ACC112 (cell line): ENCODE measurements around the gene PCSK5.
"Not testable (repeated sequence)": the region's sequence is repeated elsewhere in the genome, so short reads cannot be mapped to it uniquely, and the experiment has no call there.

Source experiments
- H2AFZ ChIP-seq: fragments of 200-600 bp; sonication (generic); one replicate; pipeline ENCODE4 v1.6.0; 2017; ENCODE audit warnings: antibody characterized with exemption, low read length; ENCODE audit not compliant: unreplicated experiment
- H3K27ac ChIP-seq: fragments of 200-600 bp; sonication (generic); 2 replicates; pipeline ENCODE4 v1.5.1; 2014; ENCODE audit warnings: low read depth, mild to moderate bottlenecking, antibody characterized with exemption, low read length, moderate library complexity
- H3K27me3 ChIP-seq: fragments of 200-600 bp; sonication (generic); 2 replicates; pipeline ENCODE4 v1.6.1; 2014; ENCODE audit warnings: mild to moderate bottlenecking, antibody characterized with exemption, low read length, moderate library complexity, mixed read lengths; ENCODE audit not compliant: insufficient read depth
- H3K36me3 ChIP-seq: fragments of 200-600 bp; sonication (generic); 2 replicates; pipeline ENCODE4 v1.6.1; 2016; ENCODE audit warnings: mild to moderate bottlenecking, antibody characterized with exemption, low read length, moderate library complexity, mixed read lengths; ENCODE audit not compliant: insufficient read depth
- H3K4me1 ChIP-seq: fragments of 200-600 bp; sonication (generic); one replicate; pipeline ENCODE4 v1.6.1; 2016; ENCODE audit warnings: low read length, mixed read lengths; ENCODE audit not compliant: insufficient read depth, unreplicated experiment, control insufficient read depth
- H3K4me3 ChIP-seq: fragments of 200-600 bp; sonication (generic); 2 replicates; pipeline ENCODE4 v1.5.1; 2014; ENCODE audit warnings: mild to moderate bottlenecking, low read depth, low read length
- H3K79me2 ChIP-seq: fragments of 200-600 bp; sonication (generic); one replicate; pipeline ENCODE4 v1.6.0; 2016; ENCODE audit warnings: low read length; ENCODE audit not compliant: control insufficient read depth, unreplicated experiment, insufficient read depth

The PCSK5 gene

DNA sequence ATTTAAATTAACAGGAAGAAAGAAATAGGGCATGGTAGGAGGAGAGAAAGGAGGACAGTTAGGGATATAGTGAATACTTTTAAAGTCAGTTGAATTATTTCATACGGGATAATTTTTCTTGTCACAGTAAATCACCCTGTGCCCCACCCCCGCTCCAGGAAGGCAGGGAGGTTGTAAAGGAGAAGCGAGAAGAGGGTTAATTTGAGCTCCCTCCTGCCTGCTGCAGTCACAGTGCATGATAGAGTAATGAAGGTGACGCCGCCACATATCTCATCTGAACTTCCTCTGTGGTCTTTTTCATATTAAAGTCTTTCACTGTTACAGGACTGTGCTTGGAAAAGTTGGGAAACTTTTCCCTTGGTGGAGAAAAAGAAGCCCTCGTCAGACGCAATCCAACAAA, 896 bp upstream of the PCSK5 start:
- Histone ChIP-seq H3K4me1 (peaks cover 9% of the 10 kb centered on the region), H3K27ac (no peak overlapping the region; the same call in 1 of the 2 replicates), H3K27me3 (peaks cover 35% of the 10 kb centered on the region), H3K36me3 (no peaks in the 10 kb centered on the region), H3K4me3 (peak overlapping the region; percentile 83), H2AFZ (peak overlapping the region; percentile 96), H3K79me2 (no peaks in the 10 kb centered on the region)

DNA sequence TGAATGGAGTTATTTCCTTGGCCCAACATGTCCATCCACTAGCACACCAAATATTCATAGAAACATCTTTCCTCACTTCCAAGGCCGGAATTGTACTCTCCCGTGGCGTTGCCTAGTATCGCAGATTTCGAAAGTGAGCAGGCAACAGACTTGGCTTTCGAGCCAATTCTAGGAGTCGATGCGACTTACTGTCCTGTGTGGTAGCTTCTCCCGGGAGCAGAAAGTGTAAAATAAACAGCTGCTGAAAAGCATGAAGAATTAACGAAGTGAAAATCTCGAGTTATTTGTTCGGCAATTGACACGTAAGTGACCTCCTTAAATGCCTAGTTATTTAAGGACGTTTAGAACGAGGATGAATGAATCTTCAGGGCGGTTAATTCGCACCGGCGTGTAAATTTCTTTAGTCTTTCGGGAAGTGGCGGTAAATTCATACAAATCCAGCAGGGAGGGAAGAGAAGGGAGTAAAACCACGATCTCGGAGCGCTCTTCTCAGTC, 449 bp upstream of the PCSK5 start:
- peak overlapping the region; percentile 96 for H2AFZ ChIP-seq
- H3K4me3 ChIP-seq = peak overlapping the region; percentile 83
- H3K27me3 ChIP-seq = peaks cover 39% of the 10 kb centered on the region
- no peaks in the 10 kb centered on the region for H3K79me2 ChIP-seq
- H3K27ac ChIP-seq = peak overlapping the region; percentile 21
- peaks cover 9% of the 10 kb centered on the region for H3K4me1 ChIP-seq
- H3K36me3 ChIP-seq = no peaks in the 10 kb centered on the region

DNA sequence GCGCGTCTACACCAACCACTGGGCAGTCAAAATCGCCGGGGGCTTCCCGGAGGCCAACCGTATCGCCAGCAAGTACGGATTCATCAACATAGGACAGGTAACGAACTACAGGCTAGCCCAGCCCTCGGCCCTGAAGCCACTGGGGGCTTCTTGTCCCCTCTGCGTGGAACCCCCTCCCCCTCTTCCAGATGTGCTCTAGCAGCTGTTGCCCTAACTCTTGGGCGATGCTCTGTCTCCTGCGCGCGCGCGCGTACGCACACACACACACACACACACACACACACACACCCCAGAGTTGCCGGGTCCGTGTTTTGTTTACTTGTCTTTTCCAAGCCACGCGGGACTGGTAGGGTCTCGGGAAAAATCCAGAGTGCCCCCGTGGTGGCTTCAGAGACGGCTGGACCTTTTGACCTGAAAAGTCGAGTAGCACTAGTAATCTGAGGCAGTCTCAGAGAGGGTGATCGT, 836 bp downstream of the PCSK5 start:
- Histone ChIP-seq H3K27me3 (peaks cover 42% of the 10 kb centered on the region), H3K79me2 (no peaks in the 10 kb centered on the region), H2AFZ (peak overlapping the region; percentile 96), H3K4me3 (peak overlapping the region; percentile 83), H3K36me3 (no peaks in the 10 kb centered on the region), H3K4me1 (peaks cover 9% of the 10 kb centered on the region), H3K27ac (no peak overlapping the region)

DNA sequence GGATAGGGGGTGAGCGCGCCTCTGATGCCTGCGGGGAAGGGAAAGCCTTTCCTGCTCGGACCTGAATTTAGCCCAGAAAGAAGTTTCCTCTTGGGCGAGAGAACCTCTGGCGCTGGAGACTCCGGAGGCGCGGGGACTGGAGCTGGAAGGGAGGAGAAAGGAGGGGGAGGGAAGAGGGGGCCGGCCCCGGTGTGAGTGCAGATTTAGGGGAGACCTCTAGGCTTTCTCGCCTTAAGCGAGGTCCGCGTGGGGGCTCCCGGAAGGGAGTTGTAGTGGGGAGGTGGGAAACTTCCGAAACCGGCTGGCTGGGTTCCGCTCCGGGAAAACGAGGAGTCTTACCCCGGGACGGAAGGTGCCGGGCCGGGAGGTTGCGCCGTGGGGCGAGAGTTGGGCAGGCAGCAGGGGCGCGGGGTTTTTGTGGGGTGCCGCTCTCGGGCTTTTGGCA, 1.3 kb downstream of the PCSK5 start:
- Histone ChIP-seq H3K79me2 (no peaks in the 10 kb centered on the region), H3K36me3 (no peaks in the 10 kb centered on the region), H3K4me1 (peaks cover 9% of the 10 kb centered on the region), H2AFZ (peak overlapping the region; percentile 79), H3K4me3 (peak overlapping the region; percentile 83), H3K27ac (no peak overlapping the region), H3K27me3 (peaks cover 42% of the 10 kb centered on the region)

DNA sequence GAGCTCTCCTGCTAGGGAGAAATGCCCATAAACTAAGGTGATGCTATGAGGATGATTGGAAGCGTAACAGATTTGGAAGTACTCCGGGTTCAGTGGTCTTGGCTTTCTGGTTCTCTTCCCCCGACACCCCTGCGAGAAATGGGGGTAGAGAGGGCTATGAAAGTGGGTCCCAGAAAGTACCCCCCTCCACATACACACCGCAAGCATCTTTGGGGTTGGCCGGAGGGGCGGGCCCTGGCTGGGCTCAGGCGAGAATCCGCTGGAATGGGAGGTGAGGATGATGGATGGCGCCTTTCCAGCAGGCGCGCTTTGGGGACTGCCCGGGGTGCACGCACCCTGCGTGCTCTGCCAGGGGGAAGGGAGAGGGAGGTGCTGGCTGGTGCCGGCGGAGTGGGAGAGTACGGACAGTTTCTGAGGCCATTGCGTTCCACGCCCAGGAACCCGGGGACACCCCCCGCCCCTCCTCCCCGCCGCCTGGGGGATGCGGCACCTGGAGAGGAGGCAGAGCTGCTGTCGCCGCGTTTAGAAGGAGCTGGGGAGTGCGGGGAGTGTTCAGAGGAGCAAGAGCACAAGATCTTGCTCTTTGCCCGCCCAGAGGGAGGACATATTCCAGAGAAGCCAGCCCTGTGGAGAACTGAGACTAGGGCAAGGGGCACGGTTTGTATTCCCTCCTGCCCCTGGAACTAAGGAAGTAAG, 1.9 kb downstream of the PCSK5 start:
- no peak overlapping the region for H2AFZ ChIP-seq
- no peaks in the 10 kb centered on the region for H3K36me3 ChIP-seq
- no peaks in the 10 kb centered on the region for H3K79me2 ChIP-seq
- peaks cover 39% of the 10 kb centered on the region for H3K27me3 ChIP-seq
- H3K4me1 ChIP-seq = peaks cover 9% of the 10 kb centered on the region
- H3K4me3 ChIP-seq = peak overlapping the region; percentile 83
- no peak overlapping the region for H3K27ac ChIP-seq

DNA sequence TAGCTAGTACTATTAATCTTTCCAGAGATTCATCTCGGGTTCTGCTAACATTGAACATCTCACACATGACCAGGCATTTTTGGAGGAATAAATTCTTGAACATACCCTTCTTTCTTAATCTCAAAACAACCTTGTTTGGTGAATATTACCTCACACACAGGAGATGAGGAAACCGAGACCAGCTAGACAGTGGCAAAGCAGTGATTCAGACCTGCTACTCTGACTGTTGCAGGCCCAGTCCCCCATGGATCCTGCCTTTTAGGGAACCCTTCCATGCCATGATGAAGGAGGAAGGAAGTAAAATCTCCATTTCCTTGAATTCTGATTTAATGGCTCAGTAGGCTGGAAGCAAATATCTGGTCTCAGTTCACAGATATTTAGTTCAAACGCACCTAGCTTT, 2.6 kb downstream of the PCSK5 start:
- Histone ChIP-seq H2AFZ (no peak overlapping the region), H3K27me3 (peaks cover 39% of the 10 kb centered on the region), H3K79me2 (no peaks in the 10 kb centered on the region), H3K27ac (no peak overlapping the region), H3K4me1 (peaks cover 9% of the 10 kb centered on the region), H3K36me3 (no peaks in the 10 kb centered on the region), H3K4me3 (peak overlapping the region; percentile 83; the same call in 1 of the 2 replicates)

DNA sequence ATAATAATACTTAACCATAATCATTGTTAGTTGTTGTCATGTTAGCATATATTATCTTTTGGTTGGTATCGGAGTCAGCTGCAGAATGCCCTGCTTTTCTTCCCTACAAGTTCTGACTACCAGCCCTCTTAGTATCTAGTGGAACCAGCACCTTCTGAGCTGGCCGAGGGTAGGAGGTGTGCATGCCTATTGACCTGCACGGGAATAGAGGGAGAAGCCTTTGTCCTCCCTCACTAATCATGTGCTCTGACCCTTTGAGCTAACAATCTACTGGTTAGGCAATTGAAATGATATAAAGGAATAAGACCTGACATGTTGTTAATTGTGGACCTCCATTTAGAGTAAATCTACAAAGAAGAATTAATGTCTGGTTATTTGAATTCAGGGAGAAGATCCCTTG, 4.1 kb downstream of the PCSK5 start:
- no peak overlapping the region for H3K4me3 ChIP-seq
- H3K27ac ChIP-seq = no peak overlapping the region
- H3K27me3 ChIP-seq = peaks cover 46% of the 10 kb centered on the region
- peaks cover 4% of the 10 kb centered on the region for H3K4me1 ChIP-seq
- no peak overlapping the region for H2AFZ ChIP-seq
- H3K79me2 ChIP-seq = no peaks in the 10 kb centered on the region
- no peaks in the 10 kb centered on the region for H3K36me3 ChIP-seq

DNA sequence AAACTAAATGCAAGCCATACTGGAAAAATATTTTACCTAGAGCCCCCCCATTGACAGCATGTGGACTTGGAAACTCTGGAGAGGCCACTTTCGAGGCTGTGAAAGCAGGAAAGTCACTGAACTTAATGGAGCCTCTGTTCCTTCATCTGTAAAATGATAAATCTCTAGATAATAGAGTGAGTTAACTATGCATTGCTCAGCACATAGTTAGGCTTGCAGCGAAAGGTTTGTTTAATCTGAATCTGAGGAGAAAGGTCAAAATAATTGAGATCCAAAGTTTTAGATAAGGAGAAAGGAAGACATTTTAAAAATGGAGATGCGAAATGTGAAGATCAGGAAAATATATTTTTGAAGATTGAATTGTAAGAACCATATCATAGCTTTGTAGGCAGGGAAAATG, 4.6 kb downstream of the PCSK5 start:
- Histone ChIP-seq H3K4me3 (no peak overlapping the region), H2AFZ (no peak overlapping the region), H3K79me2 (no peaks in the 10 kb centered on the region), H3K36me3 (no peaks in the 10 kb centered on the region), H3K27me3 (peaks cover 46% of the 10 kb centered on the region), H3K4me1 (peaks cover 4% of the 10 kb centered on the region), H3K27ac (no peak overlapping the region)

DNA sequence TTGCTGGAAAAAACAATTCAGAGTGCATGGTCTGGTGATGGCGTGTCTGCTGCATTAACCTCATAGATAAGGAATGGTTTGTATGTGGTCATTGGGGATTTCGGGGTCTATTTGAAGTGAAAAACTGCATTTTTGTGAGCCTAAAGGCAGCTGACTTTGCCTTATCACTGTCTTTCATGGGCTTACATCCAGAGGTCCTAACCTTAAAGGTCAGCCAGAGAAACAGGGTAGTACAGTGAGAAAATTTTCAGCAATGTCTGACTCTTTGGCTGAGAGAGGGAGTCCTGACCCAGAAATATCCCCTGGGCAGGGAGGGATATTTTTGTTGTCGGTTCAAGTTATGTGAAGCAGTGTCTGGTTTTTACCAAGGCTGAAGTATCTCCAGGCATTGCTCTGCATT, 5.7 kb downstream of the PCSK5 start:
- Histone ChIP-seq H3K27ac (no peak overlapping the region), H3K4me3 (no peak overlapping the region), H2AFZ (no peak overlapping the region), H3K36me3 (no peaks in the 10 kb centered on the region), H3K27me3 (peaks cover 46% of the 10 kb centered on the region), H3K4me1 (peaks cover 4% of the 10 kb centered on the region), H3K79me2 (no peaks in the 10 kb centered on the region)

DNA sequence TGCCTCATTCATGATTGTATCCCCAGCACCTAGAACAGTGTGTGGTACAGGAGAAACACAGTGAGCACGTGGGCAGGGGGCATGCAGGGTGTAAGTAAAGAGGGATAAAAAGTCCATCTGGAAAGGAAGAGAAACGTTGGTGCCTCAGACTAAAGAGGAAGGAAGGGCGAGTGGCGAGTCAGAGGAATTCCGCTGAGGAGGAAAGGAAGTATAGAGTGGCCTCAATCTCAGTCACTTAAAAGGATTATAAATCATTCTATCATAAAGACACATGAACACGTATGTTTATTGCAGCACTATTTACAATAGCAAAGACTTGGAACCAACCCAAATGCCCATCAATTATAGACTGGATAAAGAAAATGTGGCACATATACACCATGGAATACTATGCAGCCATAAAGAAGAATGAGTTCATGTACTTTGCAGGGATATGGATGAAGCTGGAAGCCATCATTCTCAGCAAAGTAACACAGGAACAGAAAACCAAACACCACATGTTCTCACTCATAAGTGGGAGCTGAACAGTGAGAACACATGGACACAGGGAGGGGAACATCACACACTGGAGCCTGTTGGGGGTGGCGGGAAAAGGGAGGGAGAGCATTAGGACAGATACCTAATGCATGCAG, 10.5 kb downstream of the PCSK5 start:
- H3K4me3 ChIP-seq, H2AFZ ChIP-seq, H3K36me3 ChIP-seq, H3K27me3 ChIP-seq, H3K79me2 ChIP-seq, H3K4me1 ChIP-seq, H3K27ac ChIP-seq: not testable (repeated sequence)
